ENCODE data around the gene TCAF1.

GRCh38 chr7:143938379-143939243 is 36.6 kb upstream of the TCAF1 start:
- TF ChIP-seq CTCF (IDR thresholded peaks at IDR 0.05), result no peak
- TF ChIP-seq POLR2A (IDR thresholded peaks at IDR 0.05), result no peak

Data from ovary (tissue), 3 donors.